ENCODE measurements around the gene TNRC6A.
"Not testable (repeated sequence)": the region's sequence is repeated elsewhere in the genome, so short reads cannot be mapped to it uniquely, and the experiment has no call there.

Gene TNRC6A

GRCh38 chr16:24728011-24728410, 1.4 kb upstream of the TNRC6A start:
- no peak for DNase-seq (ENCODE audit: low spot score)

GRCh38 chr16:24728891-24729242, 584 bp upstream of the TNRC6A start:
- DNase-seq (ENCODE audit: low spot score) = no peak

- no peak for DNase-seq (ENCODE audit: low spot score)
Measured at GRCh38 chr16:24729951-24730815, 732 bp downstream of the TNRC6A start.

- DNase-seq (ENCODE audit: low spot score) = no peak
Measured at GRCh38 chr16:24730914-24731313, 1.5 kb downstream of the TNRC6A start.

GRCh38 chr16:24731722-24732419, 2.4 kb downstream of the TNRC6A start:
- no peak for DNase-seq (ENCODE audit: low spot score)

- no peak for DNase-seq (ENCODE audit: low spot score)
Measured at GRCh38 chr16:24734382-24734781, 4.9 kb downstream of the TNRC6A start.

- DNase-seq (ENCODE audit: low spot score) = peak; percentile 35
Measured at GRCh38 chr16:24736758-24737157, 7.3 kb downstream of the TNRC6A start.

GRCh38 chr16:24737391-24737871, 8.0 kb downstream of the TNRC6A start:
- DNase-seq (ENCODE audit: low spot score) = no peak

- DNase-seq (ENCODE audit: low spot score) = no peak
Measured at GRCh38 chr16:24737916-24738594, 8.6 kb downstream of the TNRC6A start.

GRCh38 chr16:24738895-24739294, 9.4 kb downstream of the TNRC6A start:
- DNase-seq (ENCODE audit: low spot score) = no peak

- no peak for DNase-seq (ENCODE audit: low spot score)
Measured at GRCh38 chr16:24741862-24742261, 12.4 kb downstream of the TNRC6A start.

GRCh38 chr16:24742610-24743009, 13.2 kb downstream of the TNRC6A start:
- not testable (repeated sequence) for DNase-seq (ENCODE audit: low spot score)

- DNase-seq (ENCODE audit: low spot score) = no peak
Measured at GRCh38 chr16:24745391-24745790, 15.9 kb downstream of the TNRC6A start.

- no peak for DNase-seq (ENCODE audit: low spot score)
Measured at GRCh38 chr16:24745791-24746190, 16.3 kb downstream of the TNRC6A start.

GRCh38 chr16:24747441-24747840, 18.0 kb downstream of the TNRC6A start:
- DNase-seq (ENCODE audit: low spot score) = no peak

- peak; percentile 35 for DNase-seq (ENCODE audit: low spot score)
Measured at GRCh38 chr16:24748242-24748641, 18.8 kb downstream of the TNRC6A start.

- no peak for DNase-seq (ENCODE audit: low spot score)
Measured at GRCh38 chr16:24749310-24749709, 19.9 kb downstream of the TNRC6A start.

- DNase-seq (ENCODE audit: low spot score) = not testable (repeated sequence)
Measured at GRCh38 chr16:24749872-24750271, 20.4 kb downstream of the TNRC6A start.

GRCh38 chr16:24753000-24753399, 23.5 kb downstream of the TNRC6A start:
- no peak for DNase-seq (ENCODE audit: low spot score)

GRCh38 chr16:24753437-24753836, 24.0 kb downstream of the TNRC6A start:
- DNase-seq (ENCODE audit: low spot score) = no peak

GRCh38 chr16:24754543-24754942, 25.1 kb downstream of the TNRC6A start:
- no peak for DNase-seq (ENCODE audit: low spot score)

GRCh38 chr16:24755201-24755874, 25.9 kb downstream of the TNRC6A start:
- DNase-seq (ENCODE audit: low spot score) = no peak
